Motor neuron (in vitro differentiated cells): Measurements from ENCODE around the gene DOCK1. TPM values are rescaled to one million over a fixed set of nuclear protein-coding genes. Genes with fewer than 3 reads are reported as not detected.

Experiments used
- ATAC-seq, 8 experiments: fragments of 200-7000 bp; cut with Tn5 transposase; replicated peaks in 6 of 8; 2 replicates each; pipeline ENCODE4 v1.8.0; 2021; ENCODE audit warnings: mild to moderate bottlenecking in 8 of 8, moderate library complexity in 8 of 8
- H3K27ac ChIP-seq, 2 donors: fragments of 250-450 bp; sonication (Bioruptor Pico); 2 replicates each; pipeline ENCODE4 v1.9.0; 2021; ENCODE audit warnings: antibody characterized with exemption in 2 of 2, mild to moderate bottlenecking in 2 of 2, moderate library complexity in 1 of 2
- H3K4me1 ChIP-seq, 2 donors: fragments of 250-450 bp; sonication (Bioruptor Pico); replicated peaks in 1 of 2; 2 replicates each; pipeline ENCODE4 v1.6.1; 2021; ENCODE audit warnings: antibody characterized with exemption in 2 of 2, mild to moderate bottlenecking in 2 of 2, moderate library complexity in 1 of 2
- H3K4me3 ChIP-seq, 5 donors: fragments of 250-450 bp; sonication (Bioruptor Pico); 2 replicates each; pipeline ENCODE4 v1.9.0; 2021; ENCODE audit warnings: antibody characterized with exemption in 5 of 5, mild to moderate bottlenecking in 5 of 5, moderate library complexity in 4 of 5
- WGBS, 10 experiments: fragments of 450-650 bp; shearing (Covaris generic); methylation state at CpG; one replicate each; pipeline ENCODE4 v1.0.0; 2022; 5-methylcytosine and 5-hydroxymethylcytosine counted together
- in situ Hi-C, 9 experiments: fragments of 400-800 bp; cut with MboI; loops; one replicate each; pipeline ENCODE4 v1.15.0; 2021; ENCODE audit warnings: low sequenced_read_pairs in 9 of 9, low pct_unique_long_range_greater_than_20kb in 2 of 9; ENCODE audit not compliant: unreplicated experiment in 9 of 9
- total RNA-seq, 8 experiments: library from RNA; unstranded; fragments of 300-600 nt; gene quantifications; 2 replicates each; pipeline versions ENCODE4 v1.2.3 to v1.2.4, GENCODE V29; 2022

DOCK1 gene
- total RNA-seq, 8 experiments from 2014 or later: 8.8 to 85.4 (median 23.0) TPM

DNA sequence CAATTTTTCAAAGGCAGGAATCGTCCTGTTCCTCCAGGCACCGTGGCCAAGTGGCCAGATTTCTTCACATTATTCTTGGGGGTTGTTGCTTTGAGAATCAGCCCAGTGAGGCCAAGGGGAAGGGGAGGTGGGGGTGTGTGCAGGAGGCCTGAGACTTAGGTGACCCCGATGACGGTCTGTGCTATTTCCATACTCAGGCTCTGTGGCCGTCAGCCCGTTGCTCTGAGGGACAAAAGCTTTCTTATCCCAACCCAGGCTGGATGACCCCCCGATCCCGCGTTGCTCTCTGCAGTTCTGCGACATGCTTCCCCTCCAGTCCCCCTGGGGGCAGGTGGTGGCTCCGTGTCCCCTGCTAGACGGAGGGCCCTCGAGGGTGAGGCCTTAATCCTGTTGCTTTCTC lies 14.2 kb downstream of the DOCK1 start:
- H3K4me1 ChIP-seq: peaks cover 9 to 11% of the 10 kb centered on the region in 2 donors
- in situ Hi-C loops: no loop called here
- H3K4me3 ChIP-seq: no peak overlapping the region
- 76 to 100% (median 89%) methylated on average over 1 to 7 of the region's 13 CpGs; no CpG with 5 or more reads in 3 of the 10 experiments for WGBS, 10 experiments
- H3K27ac ChIP-seq: no peak overlapping the region
- ATAC-seq: no peak

DNA sequence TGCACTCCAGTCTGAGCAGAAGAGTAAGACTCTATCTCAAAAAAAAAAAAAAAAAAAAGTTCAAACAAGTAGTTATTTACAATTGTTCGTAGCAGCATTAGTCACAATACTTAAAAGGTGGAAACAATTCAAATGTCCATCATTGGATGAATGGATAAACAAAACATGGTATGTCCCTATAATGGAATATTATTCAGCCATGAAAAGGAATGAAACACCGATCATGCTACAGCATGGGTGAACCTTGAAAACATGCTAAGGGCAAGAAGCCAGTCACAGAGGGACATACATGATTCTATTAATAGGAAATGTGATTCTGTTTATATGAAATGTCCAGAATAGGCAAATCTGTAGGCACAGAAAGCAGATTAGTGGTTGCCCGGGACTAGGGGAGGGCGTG lies 15.9 kb downstream of the DOCK1 start:
- no peak overlapping the region for H3K4me3 ChIP-seq
- 80 to 100% (median 100%) methylated on average over 1 to 4 of the region's 4 CpGs; no CpG with 5 or more reads in 1 of the 10 experiments for WGBS, 10 experiments
- H3K27ac ChIP-seq: no peak overlapping the region
- in situ Hi-C loops: no loop called here
- H3K4me1 ChIP-seq: peaks cover 9 to 11% of the 10 kb centered on the region in 2 donors
- no peak for ATAC-seq

DNA sequence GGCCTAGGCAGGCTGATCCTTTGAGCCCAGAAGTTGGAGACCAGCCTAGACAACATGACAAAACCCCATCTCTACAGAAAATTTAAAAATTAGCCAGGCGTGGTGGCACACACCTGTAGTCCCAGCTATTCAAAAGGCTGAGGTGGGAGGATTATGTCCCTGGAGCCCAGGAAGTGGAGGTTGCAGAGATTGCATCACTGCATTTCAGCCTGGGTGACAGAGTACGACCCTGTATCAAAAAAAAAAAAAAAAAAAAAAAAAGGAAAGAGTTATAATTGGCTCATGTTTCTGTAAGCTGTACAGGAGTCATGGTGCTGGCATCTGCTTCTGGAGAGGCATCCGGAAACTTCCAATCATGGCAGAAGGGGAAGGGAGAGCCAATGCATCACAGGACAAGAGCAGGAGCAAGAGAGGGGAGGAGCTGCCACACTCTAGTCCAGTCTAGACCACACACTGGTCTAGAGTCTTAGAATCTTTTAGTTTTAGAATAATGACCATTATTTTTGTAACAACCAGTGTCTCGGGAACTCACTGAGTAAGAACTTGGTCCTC lies 16.8 kb downstream of the DOCK1 start:
- in situ Hi-C loops: no loop called here

GRCh38 chr10:126924180-126924914 lies 19.1 kb downstream of the DOCK1 start:
- Histone ChIP-seq H3K4me3 (no peak overlapping the region), H3K27ac (no peak overlapping the region), H3K4me1 (no peaks in the 10 kb centered on the region)
- WGBS, 10 experiments: 0 to 81% (median 51%) methylated on average over 1 to 5 of the region's 6 CpGs; no CpG with 5 or more reads in 1 of the 10 experiments
- no peak for ATAC-seq
- in situ Hi-C loops: no loop called here

More for the DNA sequence above, 16.8 kb downstream of the DOCK1 start:
- peaks cover 9 to 11% of the 10 kb centered on the region in 2 donors for H3K4me1 ChIP-seq
- H3K4me3 ChIP-seq: no peak overlapping the region
- WGBS, 10 experiments: 52 to 100% (median 89%) methylated on average over 1 to 4 of the region's 4 CpGs; no CpG with 5 or more reads in 1 of the 10 experiments
- H3K27ac ChIP-seq: no peak overlapping the region
- ATAC-seq: peak in 1 of 8 experiments; percentile 45

DNA sequence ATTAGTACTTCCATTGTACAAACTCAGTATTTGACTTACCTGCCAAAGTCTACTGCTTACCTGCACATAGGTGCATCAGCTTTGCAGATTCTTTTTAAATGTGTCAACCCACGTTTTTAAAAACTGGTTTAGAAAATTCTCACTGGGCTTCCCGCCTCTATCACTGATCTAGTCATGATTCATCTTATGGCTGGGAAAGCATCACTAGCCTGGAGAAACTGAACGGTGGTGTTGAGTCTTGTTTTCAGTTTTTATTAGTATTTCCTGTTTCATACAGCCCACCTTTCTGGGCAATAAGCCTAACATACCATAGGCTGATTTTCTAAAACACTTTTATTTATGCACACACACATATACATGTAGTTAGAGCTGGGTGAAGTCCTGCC lies 19.7 kb downstream of the DOCK1 start:
- 16 to 100% (median 58%) methylated on average over 1 to 3 of the region's 3 CpGs; no CpG with 5 or more reads in 4 of the 10 experiments for WGBS, 10 experiments
- in situ Hi-C loops: no loop called here
- Histone ChIP-seq H3K4me1 (no peaks in the 10 kb centered on the region), H3K27ac (no peak overlapping the region), H3K4me3 (no peak overlapping the region)
- ATAC-seq: peak in 2 of 8 experiments; percentile 5 to 22

- in situ Hi-C loops: no loop called here
- Histone ChIP-seq H3K4me3 (no peak overlapping the region), H3K4me1 (no peaks in the 10 kb centered on the region), H3K27ac (no peak overlapping the region)
- ATAC-seq: no peak
- 38 to 100% (median 84%) methylated on average over 1 to 5 of the region's 8 CpGs; no CpG with 5 or more reads in 2 of the 10 experiments for WGBS, 10 experiments
Observed at GRCh38 chr10:126926568-126926967, 21.3 kb downstream of the DOCK1 start.

DNA sequence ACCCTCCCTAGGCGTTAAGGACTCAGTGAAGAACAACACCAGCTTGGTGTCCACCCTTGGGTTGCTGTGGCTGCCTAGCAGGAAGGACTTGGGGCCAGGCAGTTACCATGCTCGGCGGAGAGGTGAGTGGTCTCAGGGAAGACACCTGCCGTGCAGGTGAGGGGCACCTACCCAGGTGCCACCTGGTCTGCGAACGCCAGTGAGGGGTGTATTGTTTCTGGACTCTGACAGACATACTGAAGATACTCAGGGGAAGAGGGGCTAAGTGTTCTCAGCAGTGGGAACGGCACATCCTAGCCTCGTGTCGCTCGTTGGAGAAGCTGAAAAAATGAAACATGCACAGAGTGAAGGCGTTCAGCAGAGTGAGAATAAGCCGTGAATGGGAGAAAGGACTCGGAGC lies 22.6 kb downstream of the DOCK1 start:
- no peak for ATAC-seq
- no peak overlapping the region for H3K4me3 ChIP-seq
- in situ Hi-C loops: no loop called here
- 93 to 100% (median 98%) methylated on average over 2 to 8 of the region's 13 CpGs; no CpG with 5 or more reads in 5 of the 10 experiments for WGBS, 10 experiments
- no peak overlapping the region for H3K27ac ChIP-seq
- H3K4me1 ChIP-seq: no peaks in the 10 kb centered on the region

GRCh38 chr10:126928274-126928673 lies 23.0 kb downstream of the DOCK1 start:
- Histone ChIP-seq H3K27ac (no peak overlapping the region), H3K4me3 (no peak overlapping the region), H3K4me1 (no peaks in the 10 kb centered on the region)
- in situ Hi-C loops: no loop called here
- 60 to 100% (median 81%) methylated on average over 1 to 5 of the region's 7 CpGs; no CpG with 5 or more reads in 6 of the 10 experiments for WGBS, 10 experiments
- ATAC-seq: peak in 3 of 8 experiments; percentile 28 to 54 (median 50)

- Histone ChIP-seq H3K4me3 (no peak overlapping the region), H3K4me1 (no peaks in the 10 kb centered on the region), H3K27ac (no peak overlapping the region)
- no peak for ATAC-seq
- in situ Hi-C loops: no loop called here
- WGBS, 10 experiments: 82 to 100% (median 100%) methylated on average over 1 to 6 of the region's 8 CpGs; no CpG with 5 or more reads in 5 of the 10 experiments
Observed at GRCh38 chr10:126929391-126929790, 24.2 kb downstream of the DOCK1 start.

- in situ Hi-C loops: no loop called here
- WGBS, 10 experiments: 50 to 100% (median 82%) methylated on average over 1 to 8 of the region's 17 CpGs; no CpG with 5 or more reads in 4 of the 10 experiments
- Histone ChIP-seq H3K4me3 (no peak overlapping the region), H3K27ac (no peak overlapping the region), H3K4me1 (no peaks in the 10 kb centered on the region)
- ATAC-seq: no peak
Observed at GRCh38 chr10:126930131-126930882, 25.1 kb downstream of the DOCK1 start.

DNA sequence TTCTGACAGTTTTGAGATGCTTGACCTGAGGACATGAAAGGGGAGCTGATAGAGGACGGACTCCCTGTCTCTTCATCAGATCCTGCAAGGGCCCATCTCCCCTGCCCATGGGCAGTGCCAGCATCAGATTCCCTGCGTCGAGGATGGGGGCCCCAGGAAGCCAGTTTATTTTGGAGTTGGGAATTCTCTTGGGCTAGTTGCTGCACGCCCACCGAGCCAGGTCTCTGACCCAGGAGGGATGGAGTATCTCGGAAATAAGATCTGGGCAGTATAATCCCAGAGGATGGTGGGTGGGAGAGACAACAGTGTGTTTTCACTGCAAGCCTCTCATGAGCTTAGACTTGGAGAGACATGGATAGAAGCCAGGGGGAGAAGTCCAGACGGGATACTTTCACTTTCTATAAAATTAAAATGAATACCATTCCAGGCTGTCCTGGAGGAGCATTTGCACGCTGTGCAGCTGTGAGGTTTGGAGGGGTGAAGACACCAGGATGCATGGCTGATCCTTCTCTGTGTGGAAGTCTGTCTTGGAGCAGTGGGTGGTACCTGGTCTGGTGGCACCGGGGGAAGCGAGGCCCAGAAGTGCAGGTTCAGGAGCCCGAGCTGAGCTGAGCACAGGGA lies 25.8 kb downstream of the DOCK1 start:
- 10 to 98% (median 91%) methylated on average over 2 to 7 of the region's 11 CpGs; no CpG with 5 or more reads in 1 of the 10 experiments for WGBS, 10 experiments
- no peak overlapping the region for H3K4me3 ChIP-seq
- ATAC-seq: peak in 3 of 8 experiments; percentile 67 to 75 (median 74)

GRCh38 chr10:126931544-126931943 lies 26.3 kb downstream of the DOCK1 start:
- no peak overlapping the region for H3K27ac ChIP-seq
- in situ Hi-C loops: no loop called here
- WGBS, 10 experiments: 80 to 100% (median 80%) methylated on average over 2 to 3 of the region's 7 CpGs; no CpG with 5 or more reads in 7 of the 10 experiments
- H3K4me3 ChIP-seq: no peak overlapping the region
- peak in 4 of 8 experiments; percentile 44 to 55 (median 46) for ATAC-seq
- H3K4me1 ChIP-seq: no peaks in the 10 kb centered on the region

More for the DNA sequence above, 25.8 kb downstream of the DOCK1 start:
- in situ Hi-C loops: no loop called here
- Histone ChIP-seq H3K4me1 (no peaks in the 10 kb centered on the region), H3K27ac (no peak overlapping the region)
